ENCODE measurements around the gene CFAP57.

DNA sequence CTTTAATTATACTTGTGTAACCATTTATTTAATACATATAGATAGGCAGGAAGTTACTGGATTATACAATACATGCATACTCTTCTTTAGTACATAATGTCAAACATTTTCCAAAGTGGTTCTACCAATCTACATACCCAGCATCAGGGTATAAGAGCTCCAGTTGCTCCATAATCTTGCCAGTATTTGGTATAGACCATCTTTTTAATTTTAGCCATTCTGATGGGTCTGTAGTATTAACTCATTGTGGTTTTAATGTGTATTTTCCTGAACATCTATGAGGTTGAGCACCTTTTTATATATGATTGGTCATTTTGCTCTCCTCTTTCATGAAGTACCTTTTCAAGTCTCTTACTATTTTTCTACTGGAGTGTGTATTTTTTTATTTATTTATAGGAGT lies 32.1 kb upstream of the CFAP57 start:
- TF ChIP-seq, protein P1, sequence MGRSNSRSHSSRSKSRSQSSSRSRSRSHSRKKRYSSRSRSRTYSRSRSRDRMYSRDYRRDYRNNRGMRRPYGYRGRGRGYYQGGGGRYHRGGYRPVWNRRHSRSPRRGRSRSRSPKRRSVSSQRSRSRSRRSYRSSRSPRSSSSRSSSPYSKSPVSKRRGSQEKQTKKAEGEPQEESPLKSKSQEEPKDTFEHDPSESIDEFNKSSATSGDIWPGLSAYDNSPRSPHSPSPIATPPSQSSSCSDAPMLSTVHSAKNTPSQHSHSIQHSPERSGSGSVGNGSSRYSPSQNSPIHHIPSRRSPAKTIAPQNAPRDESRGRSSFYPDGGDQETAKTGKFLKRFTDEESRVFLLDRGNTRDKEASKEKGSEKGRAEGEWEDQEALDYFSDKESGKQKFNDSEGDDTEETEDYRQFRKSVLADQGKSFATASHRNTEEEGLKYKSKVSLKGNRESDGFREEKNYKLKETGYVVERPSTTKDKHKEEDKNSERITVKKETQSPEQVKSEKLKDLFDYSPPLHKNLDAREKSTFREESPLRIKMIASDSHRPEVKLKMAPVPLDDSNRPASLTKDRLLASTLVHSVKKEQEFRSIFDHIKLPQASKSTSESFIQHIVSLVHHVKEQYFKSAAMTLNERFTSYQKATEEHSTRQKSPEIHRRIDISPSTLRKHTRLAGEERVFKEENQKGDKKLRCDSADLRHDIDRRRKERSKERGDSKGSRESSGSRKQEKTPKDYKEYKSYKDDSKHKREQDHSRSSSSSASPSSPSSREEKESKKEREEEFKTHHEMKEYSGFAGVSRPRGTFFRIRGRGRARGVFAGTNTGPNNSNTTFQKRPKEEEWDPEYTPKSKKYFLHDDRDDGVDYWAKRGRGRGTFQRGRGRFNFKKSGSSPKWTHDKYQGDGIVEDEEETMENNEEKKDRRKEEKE (IDR thresholded peaks at IDR 0.05; ENCODE audit: borderline replicate concordance in 1 of 2, control insufficient read depth in 1 of 2, low read depth in 2 of 2, low read length in 1 of 2), result no peak
- TF ChIP-seq, protein P2, sequence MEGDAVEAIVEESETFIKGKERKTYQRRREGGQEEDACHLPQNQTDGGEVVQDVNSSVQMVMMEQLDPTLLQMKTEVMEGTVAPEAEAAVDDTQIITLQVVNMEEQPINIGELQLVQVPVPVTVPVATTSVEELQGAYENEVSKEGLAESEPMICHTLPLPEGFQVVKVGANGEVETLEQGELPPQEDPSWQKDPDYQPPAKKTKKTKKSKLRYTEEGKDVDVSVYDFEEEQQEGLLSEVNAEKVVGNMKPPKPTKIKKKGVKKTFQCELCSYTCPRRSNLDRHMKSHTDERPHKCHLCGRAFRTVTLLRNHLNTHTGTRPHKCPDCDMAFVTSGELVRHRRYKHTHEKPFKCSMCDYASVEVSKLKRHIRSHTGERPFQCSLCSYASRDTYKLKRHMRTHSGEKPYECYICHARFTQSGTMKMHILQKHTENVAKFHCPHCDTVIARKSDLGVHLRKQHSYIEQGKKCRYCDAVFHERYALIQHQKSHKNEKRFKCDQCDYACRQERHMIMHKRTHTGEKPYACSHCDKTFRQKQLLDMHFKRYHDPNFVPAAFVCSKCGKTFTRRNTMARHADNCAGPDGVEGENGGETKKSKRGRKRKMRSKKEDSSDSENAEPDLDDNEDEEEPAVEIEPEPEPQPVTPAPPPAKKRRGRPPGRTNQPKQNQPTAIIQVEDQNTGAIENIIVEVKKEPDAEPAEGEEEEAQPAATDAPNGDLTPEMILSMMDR (IDR thresholded peaks at IDR 0.05 in 2 of 3, conservative IDR thresholded peaks at IDR 0.05 in 1 of 3; ENCODE audit: insufficient read depth in 2 of 3, low read depth in 1 of 3, low read length in 3 of 3), result no peak
- TF ChIP-seq, protein P3, sequence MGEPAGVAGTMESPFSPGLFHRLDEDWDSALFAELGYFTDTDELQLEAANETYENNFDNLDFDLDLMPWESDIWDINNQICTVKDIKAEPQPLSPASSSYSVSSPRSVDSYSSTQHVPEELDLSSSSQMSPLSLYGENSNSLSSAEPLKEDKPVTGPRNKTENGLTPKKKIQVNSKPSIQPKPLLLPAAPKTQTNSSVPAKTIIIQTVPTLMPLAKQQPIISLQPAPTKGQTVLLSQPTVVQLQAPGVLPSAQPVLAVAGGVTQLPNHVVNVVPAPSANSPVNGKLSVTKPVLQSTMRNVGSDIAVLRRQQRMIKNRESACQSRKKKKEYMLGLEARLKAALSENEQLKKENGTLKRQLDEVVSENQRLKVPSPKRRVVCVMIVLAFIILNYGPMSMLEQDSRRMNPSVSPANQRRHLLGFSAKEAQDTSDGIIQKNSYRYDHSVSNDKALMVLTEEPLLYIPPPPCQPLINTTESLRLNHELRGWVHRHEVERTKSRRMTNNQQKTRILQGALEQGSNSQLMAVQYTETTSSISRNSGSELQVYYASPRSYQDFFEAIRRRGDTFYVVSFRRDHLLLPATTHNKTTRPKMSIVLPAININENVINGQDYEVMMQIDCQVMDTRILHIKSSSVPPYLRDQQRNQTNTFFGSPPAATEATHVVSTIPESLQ (CRISPR knock-in tag; IDR thresholded peaks at IDR 0.05), result no peak
- TF ChIP-seq, protein P4, sequence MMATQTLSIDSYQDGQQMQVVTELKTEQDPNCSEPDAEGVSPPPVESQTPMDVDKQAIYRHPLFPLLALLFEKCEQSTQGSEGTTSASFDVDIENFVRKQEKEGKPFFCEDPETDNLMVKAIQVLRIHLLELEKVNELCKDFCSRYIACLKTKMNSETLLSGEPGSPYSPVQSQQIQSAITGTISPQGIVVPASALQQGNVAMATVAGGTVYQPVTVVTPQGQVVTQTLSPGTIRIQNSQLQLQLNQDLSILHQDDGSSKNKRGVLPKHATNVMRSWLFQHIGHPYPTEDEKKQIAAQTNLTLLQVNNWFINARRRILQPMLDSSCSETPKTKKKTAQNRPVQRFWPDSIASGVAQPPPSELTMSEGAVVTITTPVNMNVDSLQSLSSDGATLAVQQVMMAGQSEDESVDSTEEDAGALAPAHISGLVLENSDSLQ (IDR thresholded peaks at IDR 0.05), result no peak
- no peak for TF ChIP-seq RCOR1 (IDR thresholded peaks at IDR 0.05; ENCODE audit: borderline replicate concordance in 1 of 2, low read depth in 2 of 2, low read length in 2 of 2)
- no peak for TF ChIP-seq ZNF347 (CRISPR knock-in tag; IDR thresholded peaks at IDR 0.05; ENCODE audit: low read depth)
- TF ChIP-seq ZNF507 (tag; conservative IDR thresholded peaks at IDR 0.05), result no peak
- TF ChIP-seq KLF13 (tag; IDR thresholded peaks at IDR 0.05; ENCODE audit: borderline replicate concordance, low read depth), result no peak
- TF ChIP-seq MAFK (IDR thresholded peaks at IDR 0.05; ENCODE audit: low read length), result no peak

All from K562 (cell line).